Nephron (organoid): ENCODE results near the gene ADAMTSL3.

Experiments
- H3K27ac Mint-ChIP-seq, 3 experiments: 2 replicates each; pipeline ENCODE4 v1.8.0; 2020; ENCODE audit warnings: mixed read lengths in 3 of 3, mild to moderate bottlenecking in 2 of 3, moderate library complexity in 1 of 3
- H3K27me3 Mint-ChIP-seq: 2 replicates; pipeline ENCODE4 v1.8.0; 2021; ENCODE audit warnings: low read depth, mild to moderate bottlenecking, moderate library complexity, mixed read lengths
- H3K36me3 Mint-ChIP-seq: 2 replicates; pipeline ENCODE4 v1.8.0; 2020; ENCODE audit warnings: low read depth, mixed read lengths
- H3K4me1 Mint-ChIP-seq: 2 replicates; pipeline ENCODE4 v1.8.0; 2020; ENCODE audit warnings: mixed read lengths
- H3K4me3 Mint-ChIP-seq, 3 experiments: 2 replicates each; pipeline ENCODE4 v1.8.0; 2020; ENCODE audit warnings: mild to moderate bottlenecking in 3 of 3, mixed read lengths in 3 of 3, moderate library complexity in 2 of 3
- H3K9me3 Mint-ChIP-seq: 2 replicates; pipeline ENCODE4 v1.8.0; 2020; ENCODE audit warnings: mixed read lengths
- CTCF ChIP-seq, 3 experiments: fragments of 200-600 bp; sonication (generic); IDR thresholded peaks; one replicate each; pipeline ENCODE4 v1.5.0; 2021; ENCODE audit warnings: antibody characterized with exemption in 3 of 3; ENCODE audit not compliant: unreplicated experiment in 3 of 3

ADAMTSL3 gene

GRCh38 chr15:83858820-83859505, 205.0 kb downstream of the ADAMTSL3 start:
- peaks cover 26% of the 10 kb centered on the region for H3K9me3 Mint-ChIP-seq
- H3K27me3 Mint-ChIP-seq = peaks cover 6% of the 10 kb centered on the region
- H3K27ac Mint-ChIP-seq = no peak overlapping the region
- no peaks in the 10 kb centered on the region for H3K36me3 Mint-ChIP-seq
- no peaks in the 10 kb centered on the region for H3K4me1 Mint-ChIP-seq
- H3K4me3 Mint-ChIP-seq = no peak overlapping the region
- TF ChIP-seq CTCF (IDR thresholded peaks at IDR 0.05; ENCODE audit: unreplicated experiment in 3 of 3) = no peak

DNA sequence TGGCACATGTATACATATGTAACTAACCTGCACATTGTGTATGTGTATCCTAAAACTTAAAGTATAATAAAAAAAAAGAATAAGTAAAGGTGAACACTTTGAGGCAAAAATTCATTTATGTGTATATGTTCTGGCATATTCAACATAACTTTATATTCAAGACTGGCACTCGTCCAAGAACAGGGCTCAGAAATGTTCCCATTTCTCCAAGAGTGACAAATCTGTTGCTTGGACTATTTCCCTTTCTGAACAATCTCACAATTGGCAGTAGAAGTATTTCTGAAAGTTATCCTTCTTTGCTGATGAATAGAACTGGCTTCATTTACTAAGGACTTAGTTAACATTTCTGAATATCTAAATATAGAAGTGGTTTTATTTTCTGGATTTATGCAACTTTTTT, 212.8 kb downstream of the ADAMTSL3 start:
- peaks cover 14% of the 10 kb centered on the region for H3K4me1 Mint-ChIP-seq

DNA sequence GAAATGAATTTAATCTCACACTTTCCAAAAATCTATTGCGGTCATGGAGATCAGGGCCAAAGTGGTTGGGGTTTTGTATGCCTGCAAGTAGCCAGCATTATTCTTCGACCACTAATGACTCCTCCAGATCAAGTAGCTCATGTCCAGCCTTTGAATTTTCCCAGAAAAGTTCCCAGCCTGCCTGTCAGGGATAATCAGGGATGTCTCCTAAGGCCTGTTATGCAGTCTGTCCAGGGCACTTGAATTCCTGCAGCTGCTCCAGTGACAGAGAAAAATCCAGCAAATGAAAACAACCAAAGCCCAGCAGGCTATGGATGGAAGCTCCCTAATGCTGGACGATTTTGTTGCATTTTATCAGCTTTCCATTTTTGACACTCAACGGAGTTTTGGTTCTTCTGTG, 215.4 kb downstream of the ADAMTSL3 start:
- Mint-ChIP-seq H3K36me3 (no peaks in the 10 kb centered on the region), H3K9me3 (no peaks in the 10 kb centered on the region), H3K4me1 (peaks cover 19% of the 10 kb centered on the region), H3K4me3 (no peak overlapping the region), H3K27me3 (no peaks in the 10 kb centered on the region), H3K27ac (peak overlapping the region in 2 of 3 experiments; percentile 33 to 73)
- no peak for TF ChIP-seq CTCF (IDR thresholded peaks at IDR 0.05; ENCODE audit: unreplicated experiment in 3 of 3)

More for the DNA sequence above, 212.8 kb downstream of the ADAMTSL3 start:
- Mint-ChIP-seq H3K27me3 (no peaks in the 10 kb centered on the region), H3K4me3 (no peak overlapping the region), H3K36me3 (no peaks in the 10 kb centered on the region), H3K9me3 (peaks cover 9% of the 10 kb centered on the region), H3K27ac (no peak overlapping the region)
- no peak for TF ChIP-seq CTCF (IDR thresholded peaks at IDR 0.05; ENCODE audit: unreplicated experiment in 3 of 3)

DNA sequence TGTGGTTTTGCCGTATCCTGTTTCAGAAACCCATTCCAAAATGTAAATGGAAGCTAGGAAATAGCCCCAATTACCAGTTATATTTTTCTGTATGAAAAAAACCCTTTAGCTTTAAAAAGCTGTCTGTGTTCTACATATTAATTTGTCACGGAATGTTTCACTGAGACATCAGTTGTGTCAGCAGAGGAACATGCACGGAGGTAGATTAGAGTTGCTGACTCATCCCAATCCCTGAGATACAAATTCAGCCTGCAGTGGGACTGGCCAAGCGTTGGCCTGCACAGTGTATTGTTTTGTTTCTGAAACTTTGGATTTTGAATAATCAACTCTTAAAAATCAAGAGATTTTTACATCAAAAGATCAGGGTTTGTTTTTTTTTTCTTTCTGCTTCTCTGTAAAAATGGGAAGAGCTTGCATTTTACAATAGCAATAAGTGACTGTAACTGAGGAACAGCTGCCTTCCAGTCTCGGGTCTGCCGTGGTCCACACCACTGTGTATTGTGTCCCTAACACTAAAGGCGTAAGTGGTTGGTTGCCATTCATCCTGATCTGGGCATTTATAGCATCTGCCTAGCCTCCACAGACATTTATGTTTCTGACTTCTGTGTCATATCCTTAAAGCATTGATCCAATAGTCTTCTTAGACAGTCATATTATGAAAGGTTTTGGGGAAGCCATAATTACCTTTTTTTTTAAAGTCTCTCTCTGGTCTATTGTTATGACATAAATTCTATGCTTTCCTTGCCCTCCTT, 218.1 kb downstream of the ADAMTSL3 start:
- Mint-ChIP-seq H3K27me3 (no peaks in the 10 kb centered on the region), H3K27ac (peak overlapping the region in 2 of 3 experiments; percentile 43 to 65)

GRCh38 chr15:83873966-83874365, 220.0 kb downstream of the ADAMTSL3 start:
- Mint-ChIP-seq H3K36me3 (no peaks in the 10 kb centered on the region), H3K27ac (peak overlapping the region in 1 of 3 experiments; percentile 53), H3K9me3 (no peaks in the 10 kb centered on the region), H3K4me1 (peaks cover 19% of the 10 kb centered on the region), H3K4me3 (no peak overlapping the region), H3K27me3 (no peaks in the 10 kb centered on the region)
- no peak for TF ChIP-seq CTCF (IDR thresholded peaks at IDR 0.05; ENCODE audit: unreplicated experiment in 3 of 3)

More for the DNA sequence above, 218.1 kb downstream of the ADAMTSL3 start:
- Mint-ChIP-seq H3K4me3 (no peak overlapping the region), H3K4me1 (peaks cover 19% of the 10 kb centered on the region), H3K9me3 (no peaks in the 10 kb centered on the region), H3K36me3 (no peaks in the 10 kb centered on the region)
- TF ChIP-seq CTCF (IDR thresholded peaks at IDR 0.05; ENCODE audit: unreplicated experiment in 3 of 3) = no peak
